ENCODE results near the gene ELOVL2.

DNA sequence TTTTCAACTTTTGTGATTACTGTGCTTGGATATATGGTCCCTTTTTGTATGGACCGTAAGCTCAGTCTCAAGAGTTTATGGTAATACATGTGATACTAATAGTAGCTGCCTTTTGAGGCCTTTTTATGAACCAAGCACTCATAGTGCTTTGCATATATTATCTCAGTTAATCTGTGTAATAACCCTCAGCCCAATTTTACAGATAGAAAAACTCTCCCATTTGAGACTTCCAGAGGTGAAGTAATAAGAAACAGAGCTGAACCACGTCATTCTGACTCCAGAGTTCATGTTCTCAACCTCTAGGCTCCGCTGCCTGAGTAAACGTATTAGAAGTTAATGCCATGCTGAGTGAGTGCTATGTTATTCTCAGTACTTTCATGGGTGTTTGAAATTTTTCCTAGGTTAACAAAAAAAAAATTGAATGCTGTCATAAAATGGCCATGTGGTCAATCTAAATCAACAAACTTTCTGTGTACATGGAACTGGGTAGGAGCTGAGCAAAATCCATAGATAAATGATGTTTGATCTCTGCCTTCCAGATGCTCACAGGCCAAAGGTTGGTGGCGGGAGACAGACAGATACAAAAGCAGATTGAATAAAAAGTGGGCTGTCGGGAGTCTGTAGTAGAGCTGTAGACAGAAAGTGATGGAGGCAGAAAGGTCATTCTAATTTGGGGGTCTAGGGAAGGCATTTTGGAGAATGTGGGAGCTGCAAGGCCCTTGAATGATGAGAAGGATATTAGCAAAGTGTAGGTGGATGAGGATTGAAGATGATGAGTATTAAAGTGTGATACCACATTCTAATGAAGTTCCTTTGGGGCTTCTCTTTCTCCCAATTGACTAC lies 22.6 kb upstream of the ELOVL2 start:
- TF ChIP-seq, protein P1, sequence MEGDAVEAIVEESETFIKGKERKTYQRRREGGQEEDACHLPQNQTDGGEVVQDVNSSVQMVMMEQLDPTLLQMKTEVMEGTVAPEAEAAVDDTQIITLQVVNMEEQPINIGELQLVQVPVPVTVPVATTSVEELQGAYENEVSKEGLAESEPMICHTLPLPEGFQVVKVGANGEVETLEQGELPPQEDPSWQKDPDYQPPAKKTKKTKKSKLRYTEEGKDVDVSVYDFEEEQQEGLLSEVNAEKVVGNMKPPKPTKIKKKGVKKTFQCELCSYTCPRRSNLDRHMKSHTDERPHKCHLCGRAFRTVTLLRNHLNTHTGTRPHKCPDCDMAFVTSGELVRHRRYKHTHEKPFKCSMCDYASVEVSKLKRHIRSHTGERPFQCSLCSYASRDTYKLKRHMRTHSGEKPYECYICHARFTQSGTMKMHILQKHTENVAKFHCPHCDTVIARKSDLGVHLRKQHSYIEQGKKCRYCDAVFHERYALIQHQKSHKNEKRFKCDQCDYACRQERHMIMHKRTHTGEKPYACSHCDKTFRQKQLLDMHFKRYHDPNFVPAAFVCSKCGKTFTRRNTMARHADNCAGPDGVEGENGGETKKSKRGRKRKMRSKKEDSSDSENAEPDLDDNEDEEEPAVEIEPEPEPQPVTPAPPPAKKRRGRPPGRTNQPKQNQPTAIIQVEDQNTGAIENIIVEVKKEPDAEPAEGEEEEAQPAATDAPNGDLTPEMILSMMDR (IDR thresholded peaks at IDR 0.05; ENCODE audit: borderline replicate concordance, extremely low read depth, low read length, poor library complexity, severe bottlenecking), result no peak
- TF ChIP-seq EZH2 (IDR thresholded peaks at IDR 0.05; ENCODE audit: borderline replicate concordance, low read depth, low read length, severe bottlenecking), result no peak

Measured in DND-41 (cell line).